OCI-LY7 (cell line): Measurements from ENCODE around the gene ING1. TPM values are rescaled to one million over a fixed set of nuclear protein-coding genes. Genes with fewer than 3 reads are reported as not detected.
A peak's percentile ranks its signal among the peaks of the same experiment; 100 is the strongest.

Source experiments
- BruUV-seq: library from RNA; stranded (reverse); fragments of 400-500 nt; replicated peaks from 2 replicates; lab custom pipeline; 2021; lab: Mats Ljungman, UMichigan
- CTCF ChIA-PET: fragments of 300-600 bp; sonication (Branson Sonifier 250); formaldehyde crosslinking; loops from one replicate; lab custom pipeline; 2022; ENCODE audit warnings: antibody characterized with exemption; ENCODE audit not compliant: unreplicated experiment; lab: Charles Lee
- POLR2A ChIA-PET: fragments of 300-600 bp; sonication (Branson Sonifier 250); formaldehyde crosslinking; loops from one replicate; lab custom pipeline; 2022; ENCODE audit warnings: antibody characterized with exemption; lab: Charles Lee
- DNase-seq: peaks from one replicate; pipeline ENCODE4 v3.0.0-alpha.2; 2015; ENCODE audit warnings: low spot score
- H2AFZ ChIP-seq: fragments of 200-600 bp; sonication (generic), shearing (Covaris generic); 2 replicates; pipeline ENCODE4 v1.6.1; 2014; ENCODE audit warnings: mild to moderate bottlenecking, antibody characterized with exemption, low read length, moderate library complexity
- H3K27ac ChIP-seq: fragments of 200-600 bp; sonication (generic); 2 replicates; pipeline ENCODE4 v1.5.1; 2014; ENCODE audit warnings: mixed run types, low read depth, mild to moderate bottlenecking, moderate library complexity, low read length, inconsistent platforms; ENCODE audit not compliant: poor library complexity, severe bottlenecking
- H3K36me3 ChIP-seq: fragments of 200-600 bp; sonication (generic); 2 replicates; pipeline ENCODE4 v1.6.1; 2014; ENCODE audit warnings: mild to moderate bottlenecking, antibody characterized with exemption, low read length, moderate library complexity, mixed read lengths; ENCODE audit not compliant: insufficient read depth
- H3K4me1 ChIP-seq: fragments of 200-600 bp; sonication (generic); 2 replicates; pipeline ENCODE4 v1.5.1; 2014; ENCODE audit warnings: mild to moderate bottlenecking, low read length; ENCODE audit not compliant: insufficient read depth, poor library complexity, severe bottlenecking
- H3K4me2 ChIP-seq: fragments of 200-600 bp; sonication (generic); 2 replicates; pipeline ENCODE4 v1.6.1; 2014; ENCODE audit warnings: mild to moderate bottlenecking, low read length
- H3K4me3 ChIP-seq: fragments of 200-600 bp; sonication (generic); 2 replicates; pipeline ENCODE4 v1.5.1; 2014; ENCODE audit warnings: mild to moderate bottlenecking, low read depth, low read length; ENCODE audit not compliant: poor library complexity, severe bottlenecking
- H3K79me2 ChIP-seq: fragments of 200-600 bp; sonication (generic); 2 replicates; pipeline ENCODE4 v1.6.1; 2016; ENCODE audit warnings: low read depth, mild to moderate bottlenecking, low read length, moderate library complexity, mixed read lengths; ENCODE audit not compliant: insufficient read depth
- H3K9me2 ChIP-seq: fragments of 200-600 bp; sonication (generic); 2 replicates; pipeline ENCODE4 v1.6.1; 2016; ENCODE audit warnings: mild to moderate bottlenecking, low read length, mixed read lengths; ENCODE audit not compliant: insufficient read depth
- H3K9me3 ChIP-seq: fragments of 200-600 bp; sonication (generic); 2 replicates; pipeline ENCODE4 v1.6.1; 2014; ENCODE audit warnings: mild to moderate bottlenecking, mixed run types, low read length, mixed read lengths
- H4K20me1 ChIP-seq: fragments of 200-600 bp; sonication (generic); 2 replicates; pipeline ENCODE4 v1.6.1; 2014; ENCODE audit warnings: mild to moderate bottlenecking, antibody characterized with exemption, low read length, moderate library complexity, mixed read lengths; ENCODE audit not compliant: insufficient read depth
- CTCF ChIP-seq: fragments of 200-600 bp; sonication (generic); conservative IDR thresholded peaks from 2 replicates; pipeline ENCODE4 v1.5.1; 2014; ENCODE audit warnings: mild to moderate bottlenecking, antibody characterized with exemption, low read length, moderate library complexity, mixed read lengths
- EZH2phosphoT487 ChIP-seq: fragments of 200-600 bp; sonication (generic); IDR thresholded peaks from 2 replicates; pipeline ENCODE4 v1.6.1; 2018; ENCODE audit warnings: low read depth, borderline replicate concordance, mild to moderate bottlenecking, mixed run types, antibody characterized with exemption, low read length, moderate library complexity, mixed read lengths
- intact Hi-C: fragments of 100-400 bp; cut with micrococcal nuclease; formaldehyde crosslinking; loops from one replicate; pipeline ENCODE4 v1.10.0; 2022; ENCODE audit not compliant: unreplicated experiment
- total RNA-seq, 2 experiments: library from RNA; depleted of rRNA in 1 of 2; stranded (reverse); fragments of >200 nt in 1 of 2; shearing (Covaris generic) in 1 of 2; gene quantifications; 2 replicates each; pipeline ENCODE4 v1.2.3, GENCODE V29; 2014 to 2022

ING1 gene
- total RNA-seq, 2 experiments from 2014 or later: 9.6 to 14.7 TPM

GRCh38 chr13:110715395-110716246 lies 2.1 kb downstream of the ING1 start:
- peaks cover 14% of the 10 kb centered on the region for H3K36me3 ChIP-seq
- ChIA-PET POLR2A (interaction anchor here (1.0 to 1.1 kb wide), 2 partner anchors 39 to 70 kb away, joined by 3 to 4 read pairs; no protein-coding TSS in a partner anchor), CTCF (no interaction called here)
- peaks cover 17% of the 10 kb centered on the region for H4K20me1 ChIP-seq
- intact Hi-C loops: loop anchor here (2.0 to 10.0 kb wide), 6 partner anchors 39 to 1551 kb away; partner anchors contain the start of genes ANKRD10 and NAXD
- no TSS peak for BruUV-seq
- peak; percentile 93 for DNase-seq
- H3K27ac ChIP-seq: peak overlapping the region; percentile 99
- H2AFZ ChIP-seq: no peak overlapping the region
- no peaks in the 10 kb centered on the region for H3K9me2 ChIP-seq
- peaks cover 55% of the 10 kb centered on the region for H3K79me2 ChIP-seq
- peak overlapping the region; percentile 97 for H3K4me3 ChIP-seq
- H3K9me3 ChIP-seq: no peaks in the 10 kb centered on the region
- H3K4me2 ChIP-seq: peak overlapping the region; percentile 96
- no peak for TF ChIP-seq EZH2phosphoT487
- TF ChIP-seq CTCF: 0 out of 2 replicates have a peak, but pooled peaks have one; percentile 15
- peaks cover 21% of the 10 kb centered on the region for H3K4me1 ChIP-seq

GRCh38 chr13:110716247-110716515 lies 2.7 kb downstream of the ING1 start:
- Histone ChIP-seq H3K79me2 (peaks cover 60% of the 10 kb centered on the region), H3K4me3 (peak overlapping the region; percentile 91), H3K27ac (peak overlapping the region; percentile 45), H3K4me2 (peak overlapping the region; percentile 96), H3K9me3 (no peaks in the 10 kb centered on the region), H3K4me1 (peaks cover 18% of the 10 kb centered on the region), H2AFZ (no peak overlapping the region), H4K20me1 (peaks cover 17% of the 10 kb centered on the region), H3K36me3 (peaks cover 19% of the 10 kb centered on the region), H3K9me2 (no peaks in the 10 kb centered on the region)
- DNase-seq: peak; percentile 29
- ChIA-PET CTCF (no interaction called here), POLR2A (interaction anchor here (1.1 kb wide), 1 partner anchor 40 kb away, joined by 4 read pairs; no protein-coding TSS in a partner anchor)
- BruUV-seq: no TSS peak
- intact Hi-C loops: loop anchor here (10.0 kb wide), 3 partner anchors 101 to 1551 kb away; partner anchors contain the start of gene NAXD
- no peak for TF ChIP-seq EZH2phosphoT487
- no peak for TF ChIP-seq CTCF
